ENCODE measurements around the gene FAM43A. TPM values are rescaled to one million over a fixed set of nuclear protein-coding genes. Genes with fewer than 3 reads are reported as not detected.

FAM43A gene
- total RNA-seq, 4 donors from 2014 or later: 20.2 to 33.6 (median 31.9) TPM

GRCh38 chr3:194675081-194675640 is 10.5 kb upstream of the FAM43A start:
- peak overlapping the region in 2 of 4 donors; percentile 22 to 40 for H3K27ac ChIP-seq
- intact Hi-C loops (cut with DNase I): no loop called here
- no peaks in the 10 kb centered on the region for H3K27me3 ChIP-seq
- H3K9me3 ChIP-seq: no peaks in the 10 kb centered on the region
- TF ChIP-seq CTCF (IDR thresholded peaks at IDR 0.05) (no peak), POLR2A (IDR thresholded peaks at IDR 0.05) (no peak)
- peak overlapping the region in 1 of 4 donors; percentile 10 for H3K4me3 ChIP-seq
- peaks cover 0 to 31% (median 19%) of the 10 kb centered on the region in 3 donors for H3K4me1 ChIP-seq
- WGBS, 2 donors: 35 to 46% methylated on average over 8 to 12 of the region's 12 CpGs
- DNase-seq: no peak
- no peaks in the 10 kb centered on the region for H3K36me3 ChIP-seq

DNA sequence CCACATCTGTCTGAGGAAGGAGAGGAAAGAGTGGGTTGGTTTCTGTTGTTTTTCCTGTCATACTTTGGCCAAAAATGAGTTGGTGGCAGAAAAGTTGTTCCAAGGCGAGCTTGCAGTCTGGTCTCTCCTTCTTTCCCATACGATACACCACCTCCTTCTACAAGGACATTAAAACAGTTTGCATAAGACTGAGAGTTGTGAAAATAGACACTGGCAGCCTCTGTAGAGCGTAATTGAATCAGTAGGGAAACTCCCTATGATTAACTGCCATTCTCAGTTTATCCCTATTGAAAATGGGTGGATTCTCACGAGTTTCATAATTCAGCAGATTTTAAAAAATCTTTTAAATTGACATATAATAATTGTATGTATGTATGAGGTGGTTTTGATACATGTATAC is 10.0 kb upstream of the FAM43A start:
- H3K9me3 ChIP-seq: no peaks in the 10 kb centered on the region
- H3K36me3 ChIP-seq: no peaks in the 10 kb centered on the region
- H3K4me1 ChIP-seq: peaks cover 0 to 26% (median 17%) of the 10 kb centered on the region in 3 donors
- H3K4me3 ChIP-seq: no peak overlapping the region
- 19 to 37% methylated on average over 4 of the region's 4 CpGs for WGBS, 2 donors
- TF ChIP-seq POLR2A (IDR thresholded peaks at IDR 0.05) (no peak), CTCF (IDR thresholded peaks at IDR 0.05) (no peak)
- peak overlapping the region in 2 of 4 donors; percentile 22 to 40 for H3K27ac ChIP-seq
- H3K27me3 ChIP-seq: no peaks in the 10 kb centered on the region
- no peak for DNase-seq
- intact Hi-C loops (cut with DNase I): no loop called here

- intact Hi-C loops (cut with DNase I): no loop called here
- Histone ChIP-seq H3K27ac (no peak overlapping the region), H3K9me3 (no peaks in the 10 kb centered on the region), H3K4me1 (peaks cover 0 to 18% (median 10%) of the 10 kb centered on the region in 3 donors), H3K36me3 (no peaks in the 10 kb centered on the region), H3K4me3 (no peak overlapping the region), H3K27me3 (no peaks in the 10 kb centered on the region)
- 75 to 81% methylated on average over 1 of the region's 1 CpG for WGBS, 2 donors
- DNase-seq: no peak
- no peak for TF ChIP-seq CTCF (IDR thresholded peaks at IDR 0.05)
Observed at GRCh38 chr3:194676471-194676870, 9.2 kb upstream of the FAM43A start.

- TF ChIP-seq POLR2A (IDR thresholded peaks at IDR 0.05) (no peak), CTCF (IDR thresholded peaks at IDR 0.05) (no peak)
- H3K36me3 ChIP-seq: no peaks in the 10 kb centered on the region
- no peak for DNase-seq
- no peaks in the 10 kb centered on the region for H3K9me3 ChIP-seq
- no peak overlapping the region for H3K27ac ChIP-seq
- H3K27me3 ChIP-seq: no peaks in the 10 kb centered on the region
- WGBS, 2 donors: 75 to 87% methylated on average over 11 of the region's 11 CpGs
- no peak overlapping the region for H3K4me3 ChIP-seq
- H3K4me1 ChIP-seq: peaks cover 8 to 30% (median 12%) of the 10 kb centered on the region in 3 donors
- intact Hi-C loops (cut with DNase I): loop anchor here (5.0 kb wide), 2 partner anchors 581 to 856 kb away; no protein-coding TSS in a partner anchor
Observed at GRCh38 chr3:194680888-194681615, 4.6 kb upstream of the FAM43A start.

GRCh38 chr3:194682189-194682693 is 3.4 kb upstream of the FAM43A start:
- Histone ChIP-seq H3K27ac (peak overlapping the region in 2 of 4 donors; percentile 59 to 83), H3K4me1 (peaks cover 17 to 41% (median 19%) of the 10 kb centered on the region in 3 donors), H3K9me3 (no peaks in the 10 kb centered on the region), H3K27me3 (peaks cover 0 to 4% (median 0%) of the 10 kb centered on the region in 4 donors), H3K4me3 (no peak overlapping the region), H3K36me3 (peaks cover 0 to under 1% (median 0%) of the 10 kb centered on the region in 3 donors)
- WGBS, 2 donors: 14 to 27% methylated on average over 4 of the region's 4 CpGs
- intact Hi-C loops (cut with DNase I): loop anchor here (5.0 kb wide), 2 partner anchors 580 to 855 kb away; no protein-coding TSS in a partner anchor
- no peak for DNase-seq
- no peak for TF ChIP-seq POLR2A (IDR thresholded peaks at IDR 0.05)
- TF ChIP-seq CTCF (IDR thresholded peaks at IDR 0.05): no peak

Measured in esophagus squamous epithelium (tissue), 5 donors.